Neural cell (in vitro differentiated cells): ENCODE results near the gene KRTCAP2. TPM values are rescaled to one million over a fixed set of nuclear protein-coding genes. Genes with fewer than 3 reads are reported as not detected.

ENCODE experiments used
- H2AFZ ChIP-seq: fragments of 200-600, 300-800 bp; sonication (generic), shearing (Covaris generic); 2 replicates; pipeline ENCODE4 v1.6.0; 2014; ENCODE audit warnings: low read depth, mild to moderate bottlenecking, antibody characterized with exemption, low read length, moderate library complexity
- H3F3A ChIP-seq: fragments of 200-600 bp; shearing (Covaris generic); 2 replicates; pipeline ENCODE4 v1.6.1; 2016; ENCODE audit warnings: mild to moderate bottlenecking, moderate library complexity, mixed read lengths, antibody characterized with exemption, low read length; ENCODE audit not compliant: insufficient read depth, poor library complexity, severe bottlenecking
- H3K27ac ChIP-seq: fragments of 200-600, 300-800 bp; sonication (generic), shearing (Covaris generic); 2 replicates; pipeline ENCODE4 v1.5.1; 2014; ENCODE audit warnings: mild to moderate bottlenecking, low read length, moderate library complexity
- H3K27me3 ChIP-seq: fragments of 300-800, 200-600 bp; sonication (generic), shearing (Covaris generic); 2 replicates; pipeline ENCODE4 v1.6.0; 2014; ENCODE audit warnings: mild to moderate bottlenecking, low read depth, low read length, moderate library complexity; ENCODE audit not compliant: insufficient read depth
- H3K36me3 ChIP-seq: fragments of 300-800, 200-600 bp; sonication (generic), shearing (Covaris generic); 2 replicates; pipeline ENCODE4 v1.5.1; 2014; ENCODE audit warnings: mild to moderate bottlenecking, antibody characterized with exemption, low read length, moderate library complexity; ENCODE audit not compliant: insufficient read depth
- H3K4me2 ChIP-seq: fragments of 300-800, 200-600 bp; sonication (generic), shearing (Covaris generic); 2 replicates; pipeline ENCODE4 v1.6.0; 2014; ENCODE audit warnings: mild to moderate bottlenecking, low read length
- H3K4me3 ChIP-seq: fragments of 300-800, 200-600 bp; sonication (generic), shearing (Covaris generic); 2 replicates; pipeline ENCODE4 v1.5.1; 2014; ENCODE audit warnings: mild to moderate bottlenecking, low read length, moderate library complexity
- H3K79me2 ChIP-seq: fragments of 200-600 bp; shearing (Covaris generic); replicated peaks from 2 replicates; pipeline ENCODE4 v1.6.0; 2014; ENCODE audit warnings: mild to moderate bottlenecking, low read length, moderate library complexity; ENCODE audit not compliant: insufficient read depth
- H3K9ac ChIP-seq: fragments of 300-800, 200-600 bp; sonication (generic), shearing (Covaris generic); 2 replicates; pipeline ENCODE4 v1.6.1; 2016; ENCODE audit warnings: mild to moderate bottlenecking, low read length, mixed read lengths
- H3K9me2 ChIP-seq: fragments of 200-600 bp; shearing (Covaris generic); 2 replicates; pipeline ENCODE4 v1.6.1; 2016; ENCODE audit warnings: mild to moderate bottlenecking, low read length, mixed read lengths; ENCODE audit not compliant: insufficient read depth
- H3K9me3 ChIP-seq: fragments of 200-600, 300-800 bp; sonication (generic), shearing (Covaris generic); 2 replicates; pipeline ENCODE4 v1.6.1; 2016; ENCODE audit warnings: mild to moderate bottlenecking, mixed run types, low read length, moderate library complexity, mixed read lengths
- H4K20me1 ChIP-seq: fragments of 200-600 bp; shearing (Covaris generic); 2 replicates; pipeline ENCODE4 v1.6.1; 2016; ENCODE audit warnings: mild to moderate bottlenecking, mixed run types; ENCODE audit not compliant: insufficient read depth
- CTCF ChIP-seq: fragments of 450-650 bp; IDR thresholded peaks from 2 replicates; pipeline ENCODE4 v1.5.1; 2014; ENCODE audit warnings: antibody characterized with exemption, mild to moderate bottlenecking, moderate library complexity; ENCODE audit not compliant: poor library complexity, severe bottlenecking
- EP300 ChIP-seq: fragments of 450-650 bp; conservative IDR thresholded peaks from 2 replicates; pipeline ENCODE4 v1.6.1; 2014; ENCODE audit warnings: antibody characterized with exemption, mild to moderate bottlenecking, moderate library complexity; ENCODE audit not compliant: poor library complexity, severe bottlenecking
- EZH2 ChIP-seq: fragments of 200-600, 300-800 bp; shearing (Covaris generic), sonication (generic); IDR thresholded peaks from 2 replicates; pipeline ENCODE4 v1.6.1; 2014; ENCODE audit warnings: antibody characterized with exemption, low read length, borderline replicate concordance, mild to moderate bottlenecking; ENCODE audit not compliant: insufficient read depth, poor library complexity, severe bottlenecking
- MXI1 ChIP-seq: fragments of 450-650 bp; conservative IDR thresholded peaks from 2 replicates; pipeline ENCODE4 v1.6.1; 2014; ENCODE audit warnings: antibody characterized with exemption, mild to moderate bottlenecking; ENCODE audit not compliant: poor library complexity, severe bottlenecking
- POLR2AphosphoS5 ChIP-seq: IDR thresholded peaks from 2 replicates; pipeline ENCODE4 v1.6.1; 2012
- RAD21 ChIP-seq: fragments of 450-650 bp; conservative IDR thresholded peaks from 2 replicates; pipeline ENCODE4 v1.6.1; 2014; ENCODE audit warnings: antibody characterized with exemption, mild to moderate bottlenecking, moderate library complexity
- REST ChIP-seq: IDR thresholded peaks from 2 replicates; pipeline ENCODE4 v1.6.1; 2012; ENCODE audit warnings: borderline replicate concordance
- SMC3 ChIP-seq: fragments of 450-650 bp; conservative IDR thresholded peaks from 2 replicates; pipeline ENCODE4 v1.6.1; 2014; ENCODE audit warnings: antibody characterized with exemption, mild to moderate bottlenecking, moderate library complexity; ENCODE audit not compliant: poor library complexity
- TAF1 ChIP-seq: IDR thresholded peaks from 2 replicates; pipeline ENCODE4 v1.6.1; 2012; ENCODE audit warnings: low read depth
- polyA plus RNA-seq: library from polyadenylated mRNA; depleted of rRNA; stranded (reverse); fragments of >200 nt; gene quantifications from 2 replicates; pipeline ENCODE4 v1.2.3, GENCODE V29; 2014

KRTCAP2 gene
- polyA plus RNA-seq, 1 donor from 2014 or later: 175 TPM

- Histone ChIP-seq H3K9ac (peak overlapping the region; percentile 100), H2AFZ (no peak overlapping the region), H3K4me3 (peak overlapping the region; percentile 91), H3F3A (peaks cover 6% of the 10 kb centered on the region), H3K36me3 (no peaks in the 10 kb centered on the region), H3K79me2 (peaks cover 24% of the 10 kb centered on the region), H4K20me1 (no peaks in the 10 kb centered on the region), H3K4me2 (peak overlapping the region; percentile 62), H3K9me3 (no peaks in the 10 kb centered on the region), H3K27ac (peak overlapping the region; percentile 100), H3K9me2 (no peaks in the 10 kb centered on the region), H3K27me3 (no peaks in the 10 kb centered on the region)
- TF ChIP-seq CTCF (no peak), MXI1 (no peak), POLR2AphosphoS5 (no peak), EP300 (no peak), SMC3 (no peak), EZH2 (no peak)
These were observed 33.0 kb upstream of the KRTCAP2 start for GRCh38 chr1:155205969-155206593.

- Histone ChIP-seq H3K79me2 (peaks cover 24% of the 10 kb centered on the region), H2AFZ (no peak overlapping the region), H3K27me3 (no peaks in the 10 kb centered on the region), H3K9me3 (no peaks in the 10 kb centered on the region), H3F3A (peaks cover 6% of the 10 kb centered on the region), H3K27ac (no peak overlapping the region), H3K4me2 (no peak overlapping the region), H3K9me2 (no peaks in the 10 kb centered on the region), H3K36me3 (no peaks in the 10 kb centered on the region), H3K9ac (peak overlapping the region; percentile 5), H3K4me3 (peak overlapping the region; percentile 91), H4K20me1 (no peaks in the 10 kb centered on the region)
- TF ChIP-seq SMC3: no peak
- no peak for TF ChIP-seq EP300
- no peak for TF ChIP-seq POLR2AphosphoS5
- no peak for TF ChIP-seq MXI1
- TF ChIP-seq REST: no peak
- TF ChIP-seq CTCF: no peak
- TF ChIP-seq TAF1: no peak
- no peak for TF ChIP-seq EZH2
- no peak for TF ChIP-seq RAD21
These were observed 31.9 kb upstream of the KRTCAP2 start for GRCh38 chr1:155205035-155205434.
